H1 (cell line): ENCODE results near the gene HRH1. TPM values are rescaled to one million over a fixed set of nuclear protein-coding genes. Genes with fewer than 3 reads are reported as not detected.

ENCODE experiments used
- CTCF ChIA-PET: fragments of 300-600 bp; sonication (Branson Sonifier 250); formaldehyde crosslinking; loops from one replicate; lab custom pipeline; 2021; ENCODE audit not compliant: partially characterized antibody; lab: Charles Lee
- POLR2A ChIA-PET: fragments of 300-600 bp; sonication (Branson Sonifier 250); formaldehyde crosslinking; loops from one replicate; lab custom pipeline; 2021; ENCODE audit warnings: inconsistent platforms; ENCODE audit not compliant: partially characterized antibody; lab: Charles Lee
- DNase-seq, 2 experiments: peaks; one replicate each; pipeline versions ENCODE4 v3.0.0 to v3.0.0-alpha.2; 2010 to 2022; ENCODE audit warnings: low spot score in 2 of 2, low read depth in 1 of 2, mixed read lengths in 1 of 2
- FAIRE-seq: peaks from 2 replicates; lab custom pipeline; 2011; peaks lifted over from hg19 to GRCh38; lab: Jason Lieb, UNC
- H2AFZ ChIP-seq: 2 replicates; pipeline ENCODE4 v1.8.1; 2012; ENCODE audit warnings: low read length, inconsistent platforms
- H2AK5ac ChIP-seq: 2 replicates; pipeline ENCODE4 v1.6.1; 2013; ENCODE audit warnings: low read depth, low read length
- H2BK120ac ChIP-seq: replicated peaks from 2 replicates; pipeline ENCODE3; 2013; ENCODE audit warnings: low read depth, low read length, inconsistent platforms
- H2BK12ac ChIP-seq: 2 replicates; pipeline ENCODE4 v1.6.1; 2013; ENCODE audit warnings: low read depth, low read length
- H2BK15ac ChIP-seq: 2 replicates; pipeline ENCODE4 v1.6.1; 2013; ENCODE audit warnings: low read length
- H2BK20ac ChIP-seq: 2 replicates; pipeline ENCODE4 v1.6.1; 2013; ENCODE audit warnings: low read length
- H2BK5ac ChIP-seq: 2 replicates; pipeline ENCODE4 v1.6.1; 2013; ENCODE audit warnings: low read depth, low read length
- H3K14ac ChIP-seq: 2 replicates; pipeline ENCODE4 v1.6.1; 2013; ENCODE audit warnings: inconsistent platforms; ENCODE audit not compliant: insufficient read length
- H3K18ac ChIP-seq: 2 replicates; pipeline ENCODE4 v1.6.1; 2013; ENCODE audit warnings: low read length; ENCODE audit errors: extremely low read depth
- H3K23ac ChIP-seq: 2 replicates; pipeline ENCODE4 v1.6.1; 2013; ENCODE audit warnings: inconsistent platforms; ENCODE audit not compliant: insufficient read length
- H3K23me2 ChIP-seq: 2 replicates; pipeline ENCODE4 v1.6.1; 2013; ENCODE audit warnings: low read depth, low read length
- H3K27ac ChIP-seq: 2 replicates; pipeline ENCODE4 v1.6.1; 2011; ENCODE audit warnings: low read depth, low read length, inconsistent platforms
- H3K27me3 ChIP-seq, 4 experiments: replicated peaks in 1 of 4; 1 replicate in 1 of 4; 2 replicates in 3 of 4; pipeline versions ENCODE4 v1.6.1 to v1.8.1; 2011 to 2013; ENCODE audit warnings: low read length in 3 of 4, mild to moderate bottlenecking in 3 of 4, inconsistent platforms in 2 of 4, mixed read lengths in 2 of 4, moderate library complexity in 1 of 4; ENCODE audit not compliant: control insufficient read depth in 3 of 4, insufficient read depth in 3 of 4; ENCODE audit errors: extremely low read depth in 1 of 4
- H3K36me3 ChIP-seq, 4 experiments: 2 replicates each; pipeline versions ENCODE4 v1.6.1 to v1.8.1; 2011 to 2013; ENCODE audit warnings: mild to moderate bottlenecking in 4 of 4, low read length in 3 of 4, moderate library complexity in 2 of 4, control low read depth in 1 of 4, inconsistent platforms in 1 of 4; ENCODE audit not compliant: insufficient read depth in 4 of 4, control insufficient read depth in 2 of 4
- H3K4ac ChIP-seq: replicated peaks from 2 replicates; pipeline ENCODE3; 2013; ENCODE audit warnings: low read length, low read depth, mixed read lengths, inconsistent platforms; ENCODE audit not compliant: insufficient read length
- H3K4me1 ChIP-seq, 4 experiments: replicated peaks in 1 of 4; 1 replicate in 1 of 4; 2 replicates in 3 of 4; pipeline versions ENCODE4 v1.6.1 to v1.8.1; 2011 to 2013; ENCODE audit warnings: low read length in 3 of 4, inconsistent platforms in 2 of 4, mixed read lengths in 1 of 4; ENCODE audit not compliant: insufficient read depth in 4 of 4, control insufficient read depth in 3 of 4
- H3K4me2 ChIP-seq, 2 experiments: 2 replicates each; pipeline versions ENCODE4 v1.6.1 to v1.8.1; 2011 to 2013; ENCODE audit warnings: low read depth in 2 of 2, low read length in 2 of 2, control low read depth in 1 of 2, inconsistent platforms in 1 of 2, mild to moderate bottlenecking in 1 of 2; ENCODE audit not compliant: insufficient read depth in 1 of 2
- H3K4me3 ChIP-seq, 4 experiments: fragments of 200-600, 300-600 bp in 1 of 4; sonication (generic), shearing (Covaris generic), sonication (Bioruptor Twin) in 1 of 4; 2 replicates each; pipeline versions ENCODE4 v1.5.1 to v1.8.1; 2011 to 2016; ENCODE audit warnings: low read length in 4 of 4, low read depth in 3 of 4, control low read depth in 2 of 4, inconsistent platforms in 2 of 4, mild to moderate bottlenecking in 2 of 4, mixed read lengths in 1 of 4, moderate library complexity in 1 of 4; ENCODE audit not compliant: insufficient read depth in 2 of 4; ENCODE audit errors: extremely low read depth in 1 of 4
- H3K56ac ChIP-seq: replicated peaks from 2 replicates; pipeline ENCODE3; 2013; ENCODE audit warnings: low read depth, mild to moderate bottlenecking, mixed read lengths, low read length, inconsistent platforms; ENCODE audit not compliant: insufficient read length
- H3K79me1 ChIP-seq: 2 replicates; pipeline ENCODE4 v1.6.1; 2013; ENCODE audit warnings: low read depth, low read length, control low read depth
- H3K79me2 ChIP-seq, 2 experiments: 2 replicates each; pipeline versions ENCODE4 v1.6.1 to v1.8.1; 2012 to 2013; ENCODE audit warnings: low read length in 2 of 2, mild to moderate bottlenecking in 2 of 2, inconsistent platforms in 1 of 2; ENCODE audit not compliant: insufficient read depth in 2 of 2, control insufficient read depth in 1 of 2
- H3K9ac ChIP-seq, 4 experiments: replicated peaks in 1 of 4; 1 replicate in 1 of 4; 2 replicates in 3 of 4; pipeline versions ENCODE4 v1.6.1 to v1.8.1; 2011 to 2013; ENCODE audit warnings: low read depth in 3 of 4, low read length in 3 of 4, control low read depth in 2 of 4, mild to moderate bottlenecking in 2 of 4, moderate library complexity in 2 of 4, inconsistent platforms in 1 of 4; ENCODE audit errors: extremely low read depth in 1 of 4
- H3K9me3 ChIP-seq, 2 experiments: 2 replicates each; pipeline versions ENCODE4 v1.6.1 to v1.8.1; 2012 to 2013; ENCODE audit warnings: mild to moderate bottlenecking in 2 of 2, moderate library complexity in 2 of 2, control low read depth in 1 of 2, inconsistent platforms in 1 of 2, low read depth in 1 of 2, low read length in 1 of 2, mixed read lengths in 1 of 2; ENCODE audit not compliant: insufficient read depth in 2 of 2
- H4K20me1 ChIP-seq, 2 experiments: replicated peaks in 1 of 2; 2 replicates each; pipeline versions ENCODE3 to v1.8.1; 2011 to 2013; ENCODE audit warnings: inconsistent platforms in 2 of 2, low read length in 2 of 2, mild to moderate bottlenecking in 1 of 2; ENCODE audit not compliant: insufficient read depth in 2 of 2, control insufficient read depth in 1 of 2
- H4K5ac ChIP-seq: 2 replicates; pipeline ENCODE4 v1.6.1; 2013; ENCODE audit warnings: low read length, low read depth, mixed read lengths, inconsistent platforms; ENCODE audit not compliant: insufficient read length
- H4K8ac ChIP-seq: 2 replicates; pipeline ENCODE4 v1.8.0; 2013; ENCODE audit warnings: mild to moderate bottlenecking, moderate library complexity, low read length, inconsistent platforms; ENCODE audit not compliant: insufficient read depth; ENCODE audit errors: extremely low read depth
- H4K91ac ChIP-seq: replicated peaks from 2 replicates; pipeline ENCODE3; 2013; ENCODE audit warnings: low read length, mixed read lengths, inconsistent platforms; ENCODE audit not compliant: insufficient read length
- ATF2 ChIP-seq: IDR thresholded peaks from 2 replicates; pipeline ENCODE4 v1.6.1; 2012; ENCODE audit warnings: low read length, inconsistent platforms
- CREB1 ChIP-seq: IDR thresholded peaks from 2 replicates; pipeline ENCODE4 v1.6.1; 2012; ENCODE audit warnings: inconsistent platforms
- CTBP2 ChIP-seq: IDR thresholded peaks from 2 replicates; pipeline ENCODE4 v1.7.0; 2011; ENCODE audit warnings: borderline replicate concordance, mild to moderate bottlenecking, moderate library complexity, mixed read lengths, low read length; ENCODE audit not compliant: insufficient read depth, insufficient read length
- EGR1 ChIP-seq: IDR thresholded peaks from 2 replicates; pipeline ENCODE4 v1.6.1; 2011; ENCODE audit warnings: low read depth, low read length, borderline replicate concordance
- EZH2 ChIP-seq: fragments of 200-600 bp; sonication (generic); IDR thresholded peaks from 2 replicates; pipeline ENCODE4 v1.7.1; 2012; ENCODE audit warnings: low read depth, mild to moderate bottlenecking, moderate library complexity, low read length, inconsistent platforms; ENCODE audit not compliant: severe bottlenecking
- KDM4A ChIP-seq: IDR thresholded peaks from one replicate; pipeline ENCODE4 v1.7.1; 2012; ENCODE audit warnings: low read depth, mild to moderate bottlenecking, moderate library complexity, low read length, inconsistent platforms; ENCODE audit not compliant: severe bottlenecking
- KDM5A ChIP-seq: fragments of 200-600 bp; IDR thresholded peaks from 2 replicates; pipeline ENCODE4 v1.7.1; 2012; ENCODE audit warnings: mild to moderate bottlenecking, low read length, inconsistent platforms, mixed read lengths
- PHF8 ChIP-seq: fragments of 200-600 bp; sonication (generic); conservative IDR thresholded peaks from 2 replicates; pipeline ENCODE4 v1.7.1; 2012; ENCODE audit warnings: low read depth, mild to moderate bottlenecking, inconsistent platforms, low read length, moderate library complexity
- SIRT6 ChIP-seq: IDR thresholded peaks from one replicate; pipeline ENCODE4 v1.7.1; 2012; ENCODE audit warnings: low read length, inconsistent platforms
- SUZ12 ChIP-seq: fragments of 200-600 bp; sonication (generic); IDR thresholded peaks from 2 replicates; pipeline ENCODE4 v1.6.1; 2012; ENCODE audit warnings: mild to moderate bottlenecking, inconsistent platforms, low read length, moderate library complexity, mixed read lengths
- TAF1 ChIP-seq: IDR thresholded peaks from 2 replicates; pipeline ENCODE4 v1.6.1; 2011; ENCODE audit warnings: mild to moderate bottlenecking, low read depth, low read length
- WGBS, 2 experiments: shearing (Covaris generic) in 1 of 2; methylation state at CpG; one replicate each; pipeline versions ENCODE4 v1.1.6 to v1.1.7; 2013 to 2015; ENCODE audit warnings: low lambda C conversion rate in 2 of 2, mixed read lengths in 2 of 2, inconsistent platforms in 1 of 2, low coverage in 1 of 2, missing lambda C conversion rate in 1 of 2; ENCODE audit not compliant: insufficient replicate concordance in 2 of 2, insufficient coverage in 1 of 2, insufficient read length in 1 of 2; ENCODE audit errors: extremely low coverage in 1 of 2, missing lambda C conversion rate in 1 of 2; 5-methylcytosine and 5-hydroxymethylcytosine counted together
- polyA plus RNA-seq, 7 experiments: library from polyadenylated mRNA; depleted of rRNA in 3 of 7; stranded (reverse) in 5 of 7; unstranded in 2 of 7; fragments of >200 nt in 5 of 7; fragments of 200-250 nt in 2 of 7; gene quantifications; 1 replicate in 5 of 7; 2 replicates in 1 of 7; 4 replicates in 1 of 7; pipeline versions ENCODE4 v1.2.1 to v1.2.3, GENCODE V29; 2011 to 2013; ENCODE audit warnings: missing spikeins in 2 of 7, mixed read lengths in 2 of 7
- total RNA-seq: library from RNA; stranded (reverse); fragmentation: NEBNext Ultra II Directional; extraction: Animal tissue kit (Norgen Biotek cat#: 25700); gene quantifications from 2 replicates; pipeline ENCODE4 v1.2.1, GENCODE V29; 2021

HRH1 gene
- total and polyA plus RNA-seq, 2 of the 8 experiments (the other 6 are each of a cell fraction or from before 2014, with no cell fraction given) = 0.11 TPM; not detected in 1

DNA sequence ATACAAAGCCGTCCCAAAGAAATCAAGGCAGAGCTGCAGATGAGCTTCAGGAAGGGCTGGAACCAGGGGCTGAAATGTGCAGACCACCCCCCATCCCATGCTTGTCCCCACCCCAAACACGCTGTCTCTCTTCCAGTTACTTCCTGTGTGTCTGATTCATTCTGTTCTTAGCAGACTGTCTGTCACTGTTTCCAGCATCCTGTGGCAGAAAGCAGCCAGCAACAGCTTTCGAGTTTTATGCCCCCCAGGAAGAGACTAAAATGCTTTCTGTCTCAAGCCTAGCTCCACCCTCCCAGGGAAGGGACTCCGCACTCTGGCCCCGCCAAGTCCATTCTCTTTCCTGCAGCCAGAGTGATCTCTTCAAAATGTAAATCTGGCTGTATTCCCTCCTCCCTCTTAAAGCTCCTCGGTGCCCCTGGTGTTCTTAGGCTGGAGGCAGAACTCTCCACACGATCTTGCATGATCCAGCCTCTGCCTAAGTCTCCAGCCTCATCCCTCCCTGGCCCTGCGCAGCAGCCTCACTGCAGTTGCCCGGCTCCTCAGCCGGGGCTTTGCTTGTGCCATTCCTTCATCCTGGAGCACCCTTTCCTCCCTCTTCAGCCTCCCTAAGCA, 41.5 kb downstream of the HRH1 start:
- H3K4me1 ChIP-seq = peaks cover 0 to 2% (median 0%) of the 10 kb centered on the region in 4 experiments; a peak in 2 of 7 replicates
- no peak overlapping the region for H2BK15ac ChIP-seq
- H4K5ac ChIP-seq = no peak overlapping the region
- H3K56ac ChIP-seq = no peak overlapping the region
- no peak overlapping the region for H3K4me2 ChIP-seq
- no peak for FAIRE-seq
- no peak overlapping the region for H4K91ac ChIP-seq
- peak overlapping the region; percentile 47 for H2AFZ ChIP-seq
- WGBS, 2 experiments = 74% methylated on average over 10 of the region's 10 CpGs; no CpG with 5 or more reads in 1 of the 2 experiments
- H4K8ac ChIP-seq = no peak overlapping the region
- ChIA-PET CTCF (interaction anchor here (0.7 to 2.3 kb wide), 13 partner anchors 8 to 423 kb away, joined by 3 to 20 read pairs (median 3); no protein-coding TSS in a partner anchor), POLR2A (interaction anchor here (2.7 kb wide), 1 partner anchor 9 kb away, joined by 8 read pairs; no protein-coding TSS in a partner anchor)
- no peaks in the 10 kb centered on the region for H3K9me3 ChIP-seq
- no peak overlapping the region for H2BK120ac ChIP-seq
- H3K79me1 ChIP-seq = no peaks in the 10 kb centered on the region
- H3K79me2 ChIP-seq = no peaks in the 10 kb centered on the region
- no peak overlapping the region for H3K4ac ChIP-seq
- no peak for DNase-seq
- no peak overlapping the region for H3K23ac ChIP-seq
- no peaks in the 10 kb centered on the region; a peak in 1 of 7 replicates for H3K27me3 ChIP-seq
- H2AK5ac ChIP-seq = no peak overlapping the region
- H3K9ac ChIP-seq = no peak overlapping the region
- H2BK12ac ChIP-seq = no peak overlapping the region
- H3K18ac ChIP-seq = 0 out of 2 replicates have a peak overlapping the region, but pooled peaks have one; percentile 17
- no peak overlapping the region for H3K27ac ChIP-seq
- no peak overlapping the region for H2BK20ac ChIP-seq
- H3K14ac ChIP-seq = no peak overlapping the region
- no peaks in the 10 kb centered on the region for H3K23me2 ChIP-seq
- H3K4me3 ChIP-seq = no peak overlapping the region
- no peaks in the 10 kb centered on the region for H3K36me3 ChIP-seq
- peaks cover 0 to 1% of the 10 kb centered on the region in 2 experiments for H4K20me1 ChIP-seq
- no peak overlapping the region for H2BK5ac ChIP-seq
- no peak for TF ChIP-seq KDM4A
- TF ChIP-seq KDM5A = no peak
- no peak for TF ChIP-seq SIRT6
- no peak for TF ChIP-seq ATF2
- no peak for TF ChIP-seq SUZ12
- no peak for TF ChIP-seq TAF1
- no peak for TF ChIP-seq EGR1
- TF ChIP-seq CREB1 = no peak
- no peak for TF ChIP-seq CTBP2
- no peak for TF ChIP-seq PHF8
- no peak for TF ChIP-seq EZH2
